ENCODE measurements around the gene UPK2.

- TF ChIP-seq CTCF (IDR thresholded peaks at IDR 0.05 in 8 of 11, conservative IDR thresholded peaks at IDR 0.05 in 3 of 11) (no peak), POLR2AphosphoS5 (IDR thresholded peaks at IDR 0.05) (no peak), POLR2A (IDR thresholded peaks at IDR 0.05) (no peak)
Measured at GRCh38 chr11:118922745-118923627, 33.1 kb upstream of the UPK2 start.
